Measurements from ENCODE around the gene CFAP74.

Gene CFAP74

GRCh38 chr1:1964811-1965210, 38.8 kb downstream of the CFAP74 start:
- TF ChIP-seq, protein P1, sequence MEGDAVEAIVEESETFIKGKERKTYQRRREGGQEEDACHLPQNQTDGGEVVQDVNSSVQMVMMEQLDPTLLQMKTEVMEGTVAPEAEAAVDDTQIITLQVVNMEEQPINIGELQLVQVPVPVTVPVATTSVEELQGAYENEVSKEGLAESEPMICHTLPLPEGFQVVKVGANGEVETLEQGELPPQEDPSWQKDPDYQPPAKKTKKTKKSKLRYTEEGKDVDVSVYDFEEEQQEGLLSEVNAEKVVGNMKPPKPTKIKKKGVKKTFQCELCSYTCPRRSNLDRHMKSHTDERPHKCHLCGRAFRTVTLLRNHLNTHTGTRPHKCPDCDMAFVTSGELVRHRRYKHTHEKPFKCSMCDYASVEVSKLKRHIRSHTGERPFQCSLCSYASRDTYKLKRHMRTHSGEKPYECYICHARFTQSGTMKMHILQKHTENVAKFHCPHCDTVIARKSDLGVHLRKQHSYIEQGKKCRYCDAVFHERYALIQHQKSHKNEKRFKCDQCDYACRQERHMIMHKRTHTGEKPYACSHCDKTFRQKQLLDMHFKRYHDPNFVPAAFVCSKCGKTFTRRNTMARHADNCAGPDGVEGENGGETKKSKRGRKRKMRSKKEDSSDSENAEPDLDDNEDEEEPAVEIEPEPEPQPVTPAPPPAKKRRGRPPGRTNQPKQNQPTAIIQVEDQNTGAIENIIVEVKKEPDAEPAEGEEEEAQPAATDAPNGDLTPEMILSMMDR (IDR thresholded peaks at IDR 0.05; ENCODE audit: low read depth, low read length) = no peak
- DNase-seq (ENCODE audit: extremely low read depth, low read depth) = no peak

DNA sequence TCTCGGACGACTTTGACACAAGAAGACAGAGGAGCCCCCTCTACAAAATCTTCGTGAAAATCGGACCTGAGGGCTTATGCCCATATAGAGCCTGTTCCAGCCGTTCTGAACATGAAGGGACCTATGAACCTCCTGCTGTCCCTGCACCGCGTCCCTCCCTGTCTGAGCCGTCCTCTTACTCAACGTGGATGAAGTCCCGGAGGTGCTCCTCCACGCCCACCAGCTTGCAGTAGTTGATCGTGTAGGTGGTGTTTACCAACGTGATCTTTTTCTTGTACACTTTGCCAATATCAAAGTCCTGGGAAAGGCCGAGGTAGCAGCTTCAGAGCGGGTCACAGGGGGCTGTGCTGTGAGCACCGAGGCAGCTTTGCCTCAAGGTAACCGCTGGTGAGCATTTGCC, 40.0 kb downstream of the CFAP74 start:
- no peak for DNase-seq (ENCODE audit: extremely low read depth, low read depth)
- TF ChIP-seq, protein P1 (IDR thresholded peaks at IDR 0.05; ENCODE audit: low read depth, low read length) = no peak

- DNase-seq (ENCODE audit: extremely low read depth, low read depth) = no peak
- TF ChIP-seq, protein P1 (IDR thresholded peaks at IDR 0.05; ENCODE audit: low read depth, low read length) = no peak
These were observed 40.8 kb downstream of the CFAP74 start for GRCh38 chr1:1962752-1963151.

DNA sequence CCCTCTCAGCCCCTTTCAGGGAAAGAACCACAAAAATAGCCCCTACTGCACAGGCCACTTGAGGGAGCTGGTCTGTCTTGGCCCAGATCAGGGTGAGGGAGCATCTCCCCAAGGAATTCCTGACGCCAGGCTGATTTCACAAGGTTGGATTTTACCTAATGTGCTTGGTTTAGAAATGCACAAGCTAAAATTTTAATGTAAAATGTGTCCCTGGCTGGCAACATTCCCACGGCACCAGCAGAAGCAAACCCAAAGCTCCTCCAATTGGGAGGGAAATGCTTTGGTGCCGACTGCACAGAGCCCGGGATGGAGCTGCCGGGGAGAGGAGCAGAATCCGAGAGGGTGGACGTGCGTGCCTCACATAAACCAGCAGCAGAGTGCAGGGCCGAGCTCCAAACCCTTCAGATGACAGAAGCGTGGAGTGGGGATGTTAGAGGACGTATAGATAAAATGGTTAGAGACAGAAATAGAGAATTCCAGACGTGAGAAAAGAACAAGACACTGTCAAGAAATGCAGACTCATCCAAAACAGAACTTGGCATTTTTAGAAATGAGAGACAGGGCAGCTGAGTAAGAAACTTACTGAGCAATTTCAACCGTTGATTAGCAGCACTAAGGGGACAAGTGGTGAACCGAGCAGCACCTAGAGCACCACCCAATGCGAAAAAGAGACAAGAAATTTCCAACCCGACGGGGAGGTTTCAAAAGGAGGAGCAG, 42.9 kb downstream of the CFAP74 start:
- TF ChIP-seq, protein P1 (IDR thresholded peaks at IDR 0.05; ENCODE audit: low read depth, low read length) = no peak

GRCh38 chr1:1959840-1960479, 43.6 kb downstream of the CFAP74 start:
- TF ChIP-seq, protein P1 (IDR thresholded peaks at IDR 0.05; ENCODE audit: low read depth, low read length) = peak; percentile 65
- no peak for DNase-seq (ENCODE audit: extremely low read depth, low read depth)

More for the DNA sequence above, 42.9 kb downstream of the CFAP74 start:
- DNase-seq (ENCODE audit: extremely low read depth, low read depth) = no peak

GRCh38 chr1:1959459-1959839, 44.1 kb downstream of the CFAP74 start:
- DNase-seq (ENCODE audit: extremely low read depth, low read depth) = no peak
- TF ChIP-seq, protein P1 (IDR thresholded peaks at IDR 0.05; ENCODE audit: low read depth, low read length) = no peak

- no peak for DNase-seq (ENCODE audit: extremely low read depth, low read depth)
- TF ChIP-seq, protein P1 (IDR thresholded peaks at IDR 0.05; ENCODE audit: low read depth, low read length) = no peak
These were observed 45.5 kb downstream of the CFAP74 start for GRCh38 chr1:1958071-1958541.

All from AG09319 (cell line).